ENCODE measurements around the gene CACNA1C. TPM values are rescaled to one million over a fixed set of nuclear protein-coding genes. Genes with fewer than 3 reads are reported as not detected.

Gene CACNA1C
- total RNA-seq, 1 experiment from 2014 or later: 0.35 TPM

DNA sequence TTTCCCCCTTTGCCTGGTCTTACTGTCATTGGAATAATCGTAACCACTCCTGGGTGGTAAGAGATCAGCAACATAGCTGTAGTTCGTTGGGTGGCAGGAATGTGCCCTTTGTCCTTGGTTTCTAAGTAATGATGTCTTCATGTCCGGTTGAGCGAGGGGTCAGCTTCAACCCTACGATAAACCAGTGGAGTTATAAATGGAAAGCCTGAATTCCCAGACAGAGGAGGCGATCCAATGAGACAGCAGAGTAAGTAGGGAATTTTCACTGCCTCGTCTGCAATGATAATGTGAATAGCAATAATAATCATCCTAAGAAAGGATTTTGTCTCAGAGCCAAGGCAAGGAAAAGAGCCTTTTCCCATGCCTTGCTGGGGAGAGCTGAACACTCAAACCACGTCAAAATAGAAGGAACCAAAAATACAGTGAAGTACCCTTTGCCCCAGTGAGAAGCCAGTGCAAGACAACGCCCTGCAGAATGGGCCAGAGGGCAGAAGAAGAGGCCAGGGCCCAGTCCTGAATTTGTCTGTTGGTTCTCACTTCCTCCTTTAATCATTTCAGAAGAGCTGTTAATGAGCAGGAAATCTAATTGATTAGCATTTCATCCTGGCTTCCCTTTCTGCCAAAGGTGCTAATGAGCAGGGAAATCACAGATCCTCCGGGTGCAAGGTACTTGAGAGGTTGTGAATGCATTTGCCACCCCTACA is 330.7 kb downstream of the CACNA1C start:
- no peak for DNase-seq

GRCh38 chr12:2384029-2384386 is 331.2 kb downstream of the CACNA1C start:
- Histone ChIP-seq H3K36me3 (replicated peaks; ENCODE audit: control insufficient read depth, insufficient read depth, low read length) (no peaks in the 10 kb centered on the region), H3K4me3 (ENCODE audit: insufficient read depth, low read depth, low read length) (no peak overlapping the region), H3K27me3 (ENCODE audit: control insufficient read depth, insufficient read depth, low read length) (no peaks in the 10 kb centered on the region)
- no peak for DNase-seq

More for the DNA sequence above, 330.7 kb downstream of the CACNA1C start:
- H3K4me3 ChIP-seq (ENCODE audit: insufficient read depth, low read depth, low read length): no peak overlapping the region
- no peaks in the 10 kb centered on the region for H3K27me3 ChIP-seq (ENCODE audit: control insufficient read depth, insufficient read depth, low read length)
- no peaks in the 10 kb centered on the region for H3K36me3 ChIP-seq (replicated peaks; ENCODE audit: control insufficient read depth, insufficient read depth, low read length)

GRCh38 chr12:2384533-2385351 is 332.0 kb downstream of the CACNA1C start:
- Histone ChIP-seq H3K27me3 (ENCODE audit: control insufficient read depth, insufficient read depth, low read length) (no peaks in the 10 kb centered on the region), H3K4me3 (ENCODE audit: insufficient read depth, low read depth, low read length) (no peak overlapping the region), H3K36me3 (replicated peaks; ENCODE audit: control insufficient read depth, insufficient read depth, low read length) (no peaks in the 10 kb centered on the region)
- DNase-seq: no peak

DNA sequence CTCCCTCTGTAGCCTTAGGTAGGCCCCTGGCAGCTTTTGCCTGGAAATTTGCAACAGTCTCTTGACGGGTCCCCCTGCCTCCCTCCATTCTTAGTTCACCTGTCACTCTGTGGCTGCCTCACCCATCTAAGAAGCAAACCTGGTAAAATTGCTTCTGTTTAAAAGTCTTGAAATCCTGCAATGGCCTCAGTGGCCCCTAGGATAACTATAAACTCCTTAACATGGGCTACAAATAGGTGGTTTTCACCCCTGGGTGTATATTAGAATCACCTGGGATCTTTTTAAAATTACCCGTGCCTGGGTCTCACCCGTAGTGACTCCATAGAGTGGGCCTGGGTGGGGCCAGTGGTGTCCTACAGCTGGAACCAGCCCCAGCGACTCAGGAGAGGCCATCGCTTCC is 332.7 kb downstream of the CACNA1C start:
- Histone ChIP-seq H3K4me3 (ENCODE audit: insufficient read depth, low read depth, low read length) (no peak overlapping the region), H3K27me3 (ENCODE audit: control insufficient read depth, insufficient read depth, low read length) (no peaks in the 10 kb centered on the region), H3K36me3 (replicated peaks; ENCODE audit: control insufficient read depth, insufficient read depth, low read length) (no peaks in the 10 kb centered on the region)
- DNase-seq: no peak

GRCh38 chr12:2386566-2386965 is 333.8 kb downstream of the CACNA1C start:
- H3K4me3 ChIP-seq (ENCODE audit: insufficient read depth, low read depth, low read length): no peak overlapping the region
- no peaks in the 10 kb centered on the region for H3K36me3 ChIP-seq (replicated peaks; ENCODE audit: control insufficient read depth, insufficient read depth, low read length)
- no peaks in the 10 kb centered on the region for H3K27me3 ChIP-seq (ENCODE audit: control insufficient read depth, insufficient read depth, low read length)
- DNase-seq: no peak

DNA sequence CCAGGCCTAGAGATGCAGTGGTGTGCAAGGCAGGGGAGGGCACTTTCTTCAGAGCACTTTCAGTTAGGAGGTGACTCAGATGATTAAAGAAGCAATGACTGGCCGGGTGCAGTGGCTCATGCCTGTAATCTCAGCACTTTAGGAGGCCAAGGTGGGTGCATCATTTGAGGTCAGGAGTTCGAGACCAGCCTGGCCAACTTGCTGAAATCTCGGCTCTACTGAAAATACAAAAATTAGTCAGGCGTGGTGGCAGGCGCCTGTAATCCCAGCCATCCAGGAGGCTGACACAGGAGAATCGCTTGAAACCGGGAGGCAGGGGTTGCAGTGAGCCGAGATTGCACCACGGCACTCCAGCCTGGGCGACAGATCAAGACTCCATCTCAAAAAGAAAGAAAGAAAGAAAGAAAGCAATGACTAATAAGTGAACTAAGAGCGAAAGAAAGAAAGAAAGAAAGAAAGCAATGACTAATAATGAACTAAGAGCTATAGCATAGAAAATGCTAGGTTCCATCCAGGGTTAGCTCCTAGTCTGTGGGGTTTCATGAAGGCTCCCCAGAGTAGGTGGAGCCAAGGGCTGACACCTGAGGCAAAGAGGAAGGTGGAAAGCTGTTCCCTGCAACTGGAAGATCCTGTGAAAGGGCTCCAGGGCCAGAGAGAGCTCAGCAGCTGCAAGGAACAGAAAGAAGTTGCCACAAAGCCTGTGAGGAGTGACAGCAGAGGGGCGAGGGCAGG is 334.5 kb downstream of the CACNA1C start:
- Histone ChIP-seq H3K4me3 (ENCODE audit: insufficient read depth, low read depth, low read length) (no peak overlapping the region), H3K36me3 (replicated peaks; ENCODE audit: control insufficient read depth, insufficient read depth, low read length) (no peaks in the 10 kb centered on the region), H3K27me3 (ENCODE audit: control insufficient read depth, insufficient read depth, low read length) (no peaks in the 10 kb centered on the region)
- DNase-seq: no peak

DNA sequence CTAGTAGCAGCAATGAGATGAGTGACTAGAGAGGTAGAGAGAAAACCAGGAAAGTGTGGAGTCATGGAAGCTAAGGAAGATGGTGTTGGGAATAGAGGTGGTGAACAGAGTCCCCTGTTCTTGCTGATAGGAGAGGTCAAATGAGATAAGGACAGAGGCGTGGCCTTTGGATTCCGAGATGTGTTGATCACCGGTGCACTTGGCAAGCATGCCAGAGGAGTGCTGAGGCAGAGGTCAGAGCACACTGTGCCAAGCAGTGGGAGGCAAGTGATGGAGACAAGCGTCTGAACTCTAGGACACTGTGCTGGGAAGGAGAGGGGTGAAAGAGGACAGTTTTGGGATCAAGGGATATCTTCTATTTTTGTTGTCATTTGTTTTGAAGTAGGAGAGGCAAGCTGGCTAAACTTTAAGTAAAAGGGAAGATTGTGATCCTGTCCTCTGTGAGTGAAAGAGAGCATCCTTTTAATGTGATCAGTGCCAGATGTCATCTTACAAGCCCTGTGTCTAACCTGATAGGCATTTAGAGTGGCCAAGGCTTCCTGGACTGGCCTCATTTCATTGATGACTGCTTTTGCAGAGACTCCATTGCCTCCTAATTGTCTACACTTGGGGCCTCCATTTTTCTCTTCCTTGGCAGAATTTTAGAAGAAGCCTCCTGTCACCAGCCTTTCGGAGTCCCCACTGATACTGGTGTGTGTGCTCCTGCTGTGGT is 336.4 kb downstream of the CACNA1C start:
- DNase-seq: no peak
- H3K36me3 ChIP-seq (replicated peaks; ENCODE audit: control insufficient read depth, insufficient read depth, low read length): no peaks in the 10 kb centered on the region
- no peak overlapping the region for H3K4me3 ChIP-seq (ENCODE audit: insufficient read depth, low read depth, low read length)
- H3K27me3 ChIP-seq (ENCODE audit: control insufficient read depth, insufficient read depth, low read length): no peaks in the 10 kb centered on the region

- DNase-seq: no peak
- H3K4me3 ChIP-seq (ENCODE audit: insufficient read depth, low read depth, low read length): no peak overlapping the region
- H3K27me3 ChIP-seq (ENCODE audit: control insufficient read depth, insufficient read depth, low read length): no peaks in the 10 kb centered on the region
- H3K36me3 ChIP-seq (replicated peaks; ENCODE audit: control insufficient read depth, insufficient read depth, low read length): no peaks in the 10 kb centered on the region
Measured at GRCh38 chr12:2390133-2390532, 337.3 kb downstream of the CACNA1C start.

- DNase-seq: no peak
- Histone ChIP-seq H3K27me3 (ENCODE audit: control insufficient read depth, insufficient read depth, low read length) (no peaks in the 10 kb centered on the region), H3K36me3 (replicated peaks; ENCODE audit: control insufficient read depth, insufficient read depth, low read length) (no peaks in the 10 kb centered on the region), H3K4me3 (ENCODE audit: insufficient read depth, low read depth, low read length) (no peak overlapping the region)
Measured at GRCh38 chr12:2390850-2391390, 338.1 kb downstream of the CACNA1C start.

DNA sequence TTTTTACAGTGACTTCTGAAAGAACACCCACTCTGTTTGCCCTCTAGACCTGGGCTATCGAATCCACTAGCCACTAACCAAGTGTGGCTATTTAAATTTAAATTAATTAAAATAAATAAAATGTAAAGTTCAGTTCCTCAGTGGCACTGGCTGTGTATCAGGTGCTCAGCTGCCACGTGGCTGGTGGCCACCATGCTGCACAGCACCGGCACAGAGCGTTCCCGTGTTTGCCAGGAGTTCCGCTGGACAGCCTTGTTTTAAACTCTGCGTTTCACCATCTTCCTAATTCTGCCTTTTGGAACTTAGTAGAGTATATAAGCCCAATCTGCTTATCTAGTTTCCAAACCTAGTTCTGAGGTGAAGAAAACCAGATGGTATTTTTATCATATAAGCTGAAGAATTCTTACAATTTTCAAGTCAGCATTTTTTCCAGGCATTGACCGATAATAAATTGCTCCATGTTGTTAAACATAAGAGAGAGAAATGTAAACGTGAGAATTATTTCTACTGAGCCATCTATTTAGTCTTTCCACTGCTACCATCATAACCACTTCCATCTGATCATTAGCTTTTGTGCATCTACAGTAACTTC is 339.0 kb downstream of the CACNA1C start:
- H3K4me3 ChIP-seq (ENCODE audit: insufficient read depth, low read depth, low read length): no peak overlapping the region

DNA sequence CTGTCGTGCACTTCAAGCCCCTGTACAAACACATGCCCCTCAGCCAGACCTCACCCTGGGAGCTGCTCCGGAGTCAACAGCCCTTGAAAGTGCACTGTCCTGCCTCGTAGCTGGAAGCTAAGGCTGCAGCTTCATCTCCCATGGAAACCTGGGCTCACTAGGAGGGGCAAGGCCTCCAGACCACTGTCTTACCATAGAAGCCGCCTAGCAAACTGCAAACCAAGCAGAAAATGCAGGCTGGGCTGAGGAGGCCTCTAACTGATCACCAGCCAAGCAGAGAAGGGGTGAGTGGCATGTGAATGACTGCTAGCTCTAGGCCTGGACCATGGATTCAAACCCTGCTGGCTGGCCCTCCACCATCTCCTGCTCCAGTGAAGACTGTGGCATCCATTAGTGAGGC is 340.2 kb downstream of the CACNA1C start:
- no peak for DNase-seq
- Histone ChIP-seq H3K27me3 (ENCODE audit: control insufficient read depth, insufficient read depth, low read length) (no peaks in the 10 kb centered on the region), H3K36me3 (replicated peaks; ENCODE audit: control insufficient read depth, insufficient read depth, low read length) (no peaks in the 10 kb centered on the region), H3K4me3 (ENCODE audit: insufficient read depth, low read depth, low read length) (no peak overlapping the region)

More for the DNA sequence above, 339.0 kb downstream of the CACNA1C start:
- Histone ChIP-seq H3K36me3 (replicated peaks; ENCODE audit: control insufficient read depth, insufficient read depth, low read length) (no peaks in the 10 kb centered on the region), H3K27me3 (ENCODE audit: control insufficient read depth, insufficient read depth, low read length) (no peaks in the 10 kb centered on the region)
- no peak for DNase-seq

GRCh38 chr12:2393996-2394395 is 341.2 kb downstream of the CACNA1C start:
- Histone ChIP-seq H3K27me3 (ENCODE audit: control insufficient read depth, insufficient read depth, low read length) (no peaks in the 10 kb centered on the region), H3K36me3 (replicated peaks; ENCODE audit: control insufficient read depth, insufficient read depth, low read length) (no peaks in the 10 kb centered on the region), H3K4me3 (ENCODE audit: insufficient read depth, low read depth, low read length) (no peak overlapping the region)
- no peak for DNase-seq

DNA sequence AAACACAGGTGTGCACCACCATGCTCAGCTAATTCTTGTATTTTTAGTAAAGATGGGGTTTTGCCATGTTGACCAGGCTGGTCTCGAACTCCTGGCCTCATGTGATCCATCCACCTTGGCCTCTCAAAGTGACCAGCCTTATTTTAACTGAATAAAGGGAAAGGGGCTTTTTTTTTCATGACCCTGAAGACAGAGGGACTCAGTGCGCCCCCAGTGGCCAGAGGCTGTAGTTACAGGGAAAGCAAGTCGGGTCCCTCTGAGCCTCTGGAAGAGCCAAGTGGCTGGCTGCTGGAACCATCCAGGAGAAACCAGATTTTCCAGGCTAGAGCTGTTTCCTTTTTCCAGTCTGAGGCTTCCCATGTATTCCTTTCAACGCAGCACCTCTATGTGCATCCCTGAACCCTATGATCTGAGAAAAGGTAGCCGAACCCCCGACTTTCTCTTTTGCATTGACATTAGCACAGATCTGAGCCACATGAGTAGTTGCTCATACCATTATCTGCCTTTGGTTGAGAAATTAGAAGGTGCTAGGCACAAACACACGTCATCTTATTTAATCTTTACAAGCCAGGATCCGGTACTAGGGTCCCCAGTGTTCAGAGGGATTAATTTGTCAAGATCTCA is 342.7 kb downstream of the CACNA1C start:
- Histone ChIP-seq H3K27me3 (ENCODE audit: control insufficient read depth, insufficient read depth, low read length) (no peaks in the 10 kb centered on the region), H3K36me3 (replicated peaks; ENCODE audit: control insufficient read depth, insufficient read depth, low read length) (no peaks in the 10 kb centered on the region), H3K4me3 (ENCODE audit: insufficient read depth, low read depth, low read length) (no peak overlapping the region)
- DNase-seq: peak; percentile 89

Data from H7 (cell line).